Anterior cingulate cortex (tissue), 58 donors: ENCODE measurements around the gene KIAA1958.
"Not testable (repeated sequence)": the region's sequence is repeated elsewhere in the genome, so short reads cannot be mapped to it uniquely, and the experiment has no call there.

Experiments
- DNase-seq, 58 donors: peaks; one replicate each; lab custom pipeline; 2025; lab: John Stamatoyannopoulos, UW

KIAA1958 gene

GRCh38 chr9:112642126-112642525 lies 155.5 kb downstream of the KIAA1958 start:
- no peak for DNase-seq

GRCh38 chr9:112647596-112647995 lies 161.0 kb downstream of the KIAA1958 start:
- no peak for DNase-seq

- DNase-seq, result no peak
Observed at GRCh38 chr9:112648624-112649023, 162.0 kb downstream of the KIAA1958 start.

GRCh38 chr9:112654282-112654681 lies 167.7 kb downstream of the KIAA1958 start:
- DNase-seq, result no peak

GRCh38 chr9:112655668-112656067 lies 169.0 kb downstream of the KIAA1958 start:
- no peak for DNase-seq

GRCh38 chr9:112659906-112660305 lies 173.3 kb downstream of the KIAA1958 start:
- DNase-seq, result no peak

GRCh38 chr9:112663681-112664080 lies 177.1 kb downstream of the KIAA1958 start:
- DNase-seq, result no peak

- no peak for DNase-seq
Observed at GRCh38 chr9:112664531-112664930, 177.9 kb downstream of the KIAA1958 start.

- no peak for DNase-seq
Observed at GRCh38 chr9:112665347-112665746, 178.7 kb downstream of the KIAA1958 start.

GRCh38 chr9:112669326-112669725 lies 182.7 kb downstream of the KIAA1958 start:
- no peak for DNase-seq

- DNase-seq, result no peak
Observed at GRCh38 chr9:112670991-112671625, 184.5 kb downstream of the KIAA1958 start.

- DNase-seq, result not testable (repeated sequence)
Observed at GRCh38 chr9:112673221-112673620, 186.6 kb downstream of the KIAA1958 start.

- no peak for DNase-seq
Observed at GRCh38 chr9:112677040-112677439, 190.4 kb downstream of the KIAA1958 start.

GRCh38 chr9:112680731-112681402 lies 194.2 kb downstream of the KIAA1958 start:
- no peak for DNase-seq

- no peak for DNase-seq
Observed at GRCh38 chr9:112689161-112689740, 202.6 kb downstream of the KIAA1958 start.

GRCh38 chr9:112694706-112695555 lies 208.3 kb downstream of the KIAA1958 start:
- DNase-seq, result no peak

GRCh38 chr9:112696461-112696860 lies 209.8 kb downstream of the KIAA1958 start:
- no peak for DNase-seq

- DNase-seq, result no peak
Observed at GRCh38 chr9:112699230-112699629, 212.6 kb downstream of the KIAA1958 start.

GRCh38 chr9:112700085-112700484 lies 213.5 kb downstream of the KIAA1958 start:
- no peak for DNase-seq

GRCh38 chr9:112703304-112703703 lies 216.7 kb downstream of the KIAA1958 start:
- DNase-seq, result no peak
